Lower lobe of right lung (tissue), 2 donors: ENCODE results near the gene OLA1. TPM values are rescaled to one million over a fixed set of nuclear protein-coding genes. Genes with fewer than 3 reads are reported as not detected.

ENCODE experiments used
- ATAC-seq, 2 donors: fragments of 200-7000 bp; cut with Tn5 transposase; one replicate each; pipeline ENCODE4 v1.9.1; 2020 to 2022; ENCODE audit warnings: mild to moderate bottlenecking in 2 of 2, moderate library complexity in 2 of 2
- DNase-seq: peaks from one replicate; pipeline ENCODE4 v3.0.0-alpha.2; 2020
- H3K27ac ChIP-seq: fragments of 200-600 bp; one replicate; pipeline ENCODE4 v1.8.0; 2022
- H3K27me3 ChIP-seq: fragments of 200-600 bp; one replicate; pipeline ENCODE4 v1.8.0; 2022; ENCODE audit warnings: low read depth
- H3K36me3 ChIP-seq: fragments of 200-600 bp; one replicate; pipeline ENCODE4 v1.8.0; 2022; ENCODE audit warnings: mild to moderate bottlenecking
- H3K4me1 ChIP-seq: fragments of 200-600 bp; one replicate; pipeline ENCODE4 v1.8.0; 2022
- H3K4me3 ChIP-seq: fragments of 200-600 bp; one replicate; pipeline ENCODE4 v1.8.0; 2022; ENCODE audit warnings: mild to moderate bottlenecking
- H3K9me3 ChIP-seq: fragments of 200-600 bp; one replicate; pipeline ENCODE4 v1.8.0; 2022
- intact Hi-C: fragments of 100-400 bp; cut with DNase I; formaldehyde crosslinking; loops from one replicate; pipeline ENCODE4 v1.11.0; 2022
- total RNA-seq: library from RNA; stranded (reverse); fragmentation: NEBNext Ultra II Directional; extraction: Animal tissue kit (Norgen Biotek cat#: 25700); gene quantifications from one replicate; pipeline ENCODE4 v1.2.1, GENCODE V29; 2021
- TF ChIP-seq, protein P1 (sequence below): fragments of 200-600 bp; IDR thresholded peaks from one replicate; pipeline ENCODE4 v1.8.0; 2022; ENCODE audit warnings: antibody characterized with exemption, mild to moderate bottlenecking
- donor health status: DM: no; HTN: yes; CAD: no; lungs with severe emphysema.

The OLA1 gene
- total RNA-seq, 1 donor from 2014 or later: 49.8 TPM

DNA sequence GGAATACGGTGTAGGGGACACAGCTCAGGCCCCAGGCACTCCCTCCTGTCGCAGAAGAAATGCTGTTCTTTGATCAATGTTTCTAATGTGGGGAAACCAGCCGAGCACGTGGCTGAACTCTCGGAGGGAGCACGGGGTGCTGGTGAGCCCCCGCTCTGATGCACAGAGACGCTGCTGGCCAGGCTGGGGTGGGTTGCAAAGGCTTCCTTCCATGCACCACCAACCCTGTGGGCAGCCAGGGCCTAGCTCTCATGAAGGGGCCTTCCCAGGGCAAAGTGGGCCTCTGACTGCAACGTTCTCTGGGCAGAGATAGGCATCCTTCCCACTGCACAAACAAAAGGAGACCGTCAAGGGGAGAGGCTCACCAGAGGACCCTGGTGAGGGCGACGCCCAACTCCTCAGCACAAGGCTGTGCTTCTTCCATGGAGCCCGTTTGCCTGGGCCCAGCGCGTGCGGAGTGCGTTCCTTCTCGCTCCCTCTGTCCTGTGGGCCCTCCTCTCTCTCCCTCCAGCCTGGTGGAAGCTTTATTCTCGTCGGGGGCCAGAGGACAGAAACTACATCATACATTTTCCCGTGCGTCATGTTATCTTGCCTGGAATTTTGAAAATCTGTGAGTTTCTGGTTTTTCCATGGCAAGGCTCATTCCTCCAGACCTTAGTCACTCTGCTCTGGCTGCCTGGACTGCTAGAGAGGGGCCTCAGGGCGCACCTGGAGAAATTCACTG lies 222.0 kb downstream of the OLA1 start:
- no peak overlapping the region for H3K4me3 ChIP-seq
- DNase-seq: no peak
- H3K9me3 ChIP-seq: no peaks in the 10 kb centered on the region
- peaks cover 44% of the 10 kb centered on the region for H3K4me1 ChIP-seq
- intact Hi-C loops: no loop called here
- no peak for ATAC-seq
- H3K27ac ChIP-seq: peak overlapping the region; percentile 82
- no peaks in the 10 kb centered on the region for H3K36me3 ChIP-seq
- TF ChIP-seq, protein P1, sequence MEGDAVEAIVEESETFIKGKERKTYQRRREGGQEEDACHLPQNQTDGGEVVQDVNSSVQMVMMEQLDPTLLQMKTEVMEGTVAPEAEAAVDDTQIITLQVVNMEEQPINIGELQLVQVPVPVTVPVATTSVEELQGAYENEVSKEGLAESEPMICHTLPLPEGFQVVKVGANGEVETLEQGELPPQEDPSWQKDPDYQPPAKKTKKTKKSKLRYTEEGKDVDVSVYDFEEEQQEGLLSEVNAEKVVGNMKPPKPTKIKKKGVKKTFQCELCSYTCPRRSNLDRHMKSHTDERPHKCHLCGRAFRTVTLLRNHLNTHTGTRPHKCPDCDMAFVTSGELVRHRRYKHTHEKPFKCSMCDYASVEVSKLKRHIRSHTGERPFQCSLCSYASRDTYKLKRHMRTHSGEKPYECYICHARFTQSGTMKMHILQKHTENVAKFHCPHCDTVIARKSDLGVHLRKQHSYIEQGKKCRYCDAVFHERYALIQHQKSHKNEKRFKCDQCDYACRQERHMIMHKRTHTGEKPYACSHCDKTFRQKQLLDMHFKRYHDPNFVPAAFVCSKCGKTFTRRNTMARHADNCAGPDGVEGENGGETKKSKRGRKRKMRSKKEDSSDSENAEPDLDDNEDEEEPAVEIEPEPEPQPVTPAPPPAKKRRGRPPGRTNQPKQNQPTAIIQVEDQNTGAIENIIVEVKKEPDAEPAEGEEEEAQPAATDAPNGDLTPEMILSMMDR: no peak
- H3K27me3 ChIP-seq: no peaks in the 10 kb centered on the region

DNA sequence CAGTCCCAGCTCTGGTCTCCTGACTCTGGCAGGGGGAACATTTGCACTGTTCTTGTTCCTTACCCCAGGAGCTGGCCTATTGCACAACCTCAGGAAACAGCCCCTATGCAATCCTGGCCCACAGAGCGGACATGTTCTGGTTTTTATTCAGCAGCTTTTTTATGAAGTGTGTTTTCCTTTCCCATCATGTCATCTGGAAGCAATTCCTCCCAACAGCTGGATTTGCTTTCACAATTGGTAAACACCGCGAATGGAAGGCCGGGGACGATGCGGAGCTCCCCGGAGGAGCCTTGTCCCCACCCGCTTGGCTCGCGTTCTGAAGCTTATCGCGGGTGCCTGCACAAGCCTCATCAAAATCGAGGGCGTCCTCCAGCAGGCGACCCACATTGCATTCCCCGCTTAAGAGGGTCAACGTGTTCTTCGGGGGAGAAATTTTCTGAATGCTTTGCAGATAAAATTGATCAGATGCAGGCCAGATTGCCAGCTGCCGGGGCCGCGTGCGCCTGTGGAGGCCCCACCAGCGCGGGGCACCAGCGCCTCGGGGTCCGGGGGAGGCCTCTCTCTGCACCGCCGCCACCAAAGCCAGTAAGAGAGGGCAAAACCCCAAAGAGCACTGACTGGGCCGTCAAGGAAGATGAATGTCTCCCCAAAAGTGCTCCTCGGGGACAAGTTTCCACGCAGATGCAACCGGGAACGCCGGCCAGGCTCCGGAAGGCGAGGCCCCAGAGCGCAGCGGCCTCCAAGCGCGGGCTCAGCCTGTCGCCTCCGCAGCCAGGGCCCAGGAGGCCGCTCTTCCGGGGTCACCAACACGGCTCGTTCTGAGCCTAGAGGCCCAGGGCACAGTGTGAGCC lies 222.8 kb downstream of the OLA1 start:
- ATAC-seq (peak; percentile 85), DNase-seq (peak; percentile 78)
- no peaks in the 10 kb centered on the region for H3K36me3 ChIP-seq
- H3K4me3 ChIP-seq: peak overlapping the region; percentile 15
- no peaks in the 10 kb centered on the region for H3K27me3 ChIP-seq
- H3K9me3 ChIP-seq: no peaks in the 10 kb centered on the region
- H3K27ac ChIP-seq: peak overlapping the region; percentile 82
- TF ChIP-seq, protein P1: no peak
- intact Hi-C loops: no loop called here
- peaks cover 44% of the 10 kb centered on the region for H3K4me1 ChIP-seq

DNA sequence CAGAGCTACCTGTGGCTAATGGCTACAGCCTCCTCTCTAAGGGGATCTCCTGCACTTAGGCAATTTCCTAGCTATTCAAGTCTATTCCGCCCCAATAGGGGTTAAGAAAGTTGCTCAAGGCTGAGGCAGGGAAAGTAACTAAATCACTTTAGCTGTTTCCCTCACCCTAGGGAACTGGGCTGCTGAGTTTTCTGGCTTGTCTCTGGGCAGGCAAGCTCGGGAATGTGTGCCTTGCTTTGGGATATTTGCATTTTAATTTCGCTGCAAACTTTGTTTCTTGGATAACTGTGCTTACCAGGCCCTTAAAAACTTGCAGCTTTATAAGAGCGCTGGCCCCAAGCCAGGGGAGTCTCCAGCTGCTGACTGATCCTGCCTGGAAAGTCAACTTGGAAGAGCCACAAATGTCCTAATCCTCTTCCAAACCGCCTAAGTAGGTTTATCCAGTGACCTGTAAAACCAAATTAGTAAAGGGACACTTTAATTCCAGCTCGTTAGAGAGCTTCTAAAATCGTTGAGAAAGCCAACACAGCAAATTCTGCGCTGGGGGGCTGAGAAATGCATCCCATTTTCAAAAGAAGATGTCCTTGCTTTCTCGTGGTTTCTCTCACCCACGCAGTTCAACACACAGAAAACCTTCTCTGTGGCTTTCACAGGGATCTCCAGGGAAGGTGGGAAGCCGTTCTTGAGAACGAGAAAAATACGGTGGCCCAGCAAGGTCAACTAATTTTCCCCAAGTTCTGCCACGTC lies 223.6 kb downstream of the OLA1 start:
- peaks cover 44% of the 10 kb centered on the region for H3K4me1 ChIP-seq

DNA sequence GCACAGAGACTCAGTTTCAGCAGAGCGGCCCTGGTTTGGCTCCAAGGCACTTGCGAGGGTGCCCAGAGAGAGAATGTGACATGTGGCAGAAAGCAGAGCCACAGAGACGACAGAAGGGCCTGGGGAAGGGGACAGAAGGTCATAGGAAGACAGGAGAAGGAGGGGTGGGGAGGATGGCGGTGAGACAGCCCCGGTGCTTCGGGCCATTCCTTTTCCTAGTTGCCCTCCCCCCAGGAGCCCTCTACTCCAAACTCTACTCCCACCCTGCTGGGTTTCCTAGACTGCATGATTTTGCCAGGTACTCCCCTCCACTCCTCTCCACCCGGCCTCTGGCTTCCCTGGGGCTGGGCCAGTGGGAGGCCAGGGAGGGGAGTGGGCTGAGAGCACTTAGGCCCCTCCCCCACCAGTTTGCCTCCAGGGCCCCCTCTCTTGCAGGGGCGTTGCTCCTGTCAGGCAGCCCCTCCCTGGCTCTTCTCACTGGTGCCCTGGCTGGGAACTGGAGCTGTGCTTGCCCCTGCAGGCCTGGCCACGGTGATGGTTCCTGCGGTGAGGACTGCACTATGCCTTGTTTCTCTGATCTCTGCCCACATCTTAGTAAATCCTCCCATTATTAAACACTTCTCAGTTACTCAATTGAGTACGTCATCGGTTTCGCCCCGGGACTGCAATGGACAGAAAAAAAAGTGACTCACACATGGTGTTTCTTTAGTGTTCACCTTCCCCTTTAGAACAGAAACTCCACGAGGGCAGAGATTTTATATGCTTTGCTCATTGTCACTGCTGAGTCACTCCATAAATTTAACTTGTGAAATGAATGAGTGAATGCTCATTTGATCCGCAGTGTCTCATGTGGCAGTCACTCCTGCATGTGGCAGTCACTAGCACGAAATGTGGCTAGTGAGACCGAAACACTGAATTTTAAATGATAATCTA lies 224.5 kb downstream of the OLA1 start:
- ATAC-seq (peak; percentile 68 to 71), DNase-seq (peak; percentile 71)
- TF ChIP-seq, protein P1: no peak
- H3K4me1 ChIP-seq: peaks cover 44% of the 10 kb centered on the region
- no peaks in the 10 kb centered on the region for H3K27me3 ChIP-seq
- H3K36me3 ChIP-seq: no peaks in the 10 kb centered on the region
- H3K9me3 ChIP-seq: no peaks in the 10 kb centered on the region
- no peak overlapping the region for H3K4me3 ChIP-seq
- intact Hi-C loops: no loop called here
- peak overlapping the region; percentile 82 for H3K27ac ChIP-seq

More for the DNA sequence above, 223.6 kb downstream of the OLA1 start:
- DNase-seq (peak; percentile 71), ATAC-seq (peak; percentile 26 to 33)
- intact Hi-C loops: no loop called here
- Histone ChIP-seq H3K4me3 (peak overlapping the region; percentile 15), H3K27me3 (no peaks in the 10 kb centered on the region), H3K9me3 (no peaks in the 10 kb centered on the region), H3K27ac (peak overlapping the region; percentile 82), H3K36me3 (no peaks in the 10 kb centered on the region)
- TF ChIP-seq, protein P1: no peak

Other genes with a start within 250 kb of the OLA1 start
- gene SP9, start 86.4 kb upstream of the OLA1 start, total RNA-seq: not detected
- 27.4 TPM for gene SCRN3, start 147.2 kb upstream of the OLA1 start, total RNA-seq
- gene GPR155, start 238.5 kb upstream of the OLA1 start, total RNA-seq: 6.2 TPM